C4-2B (cell line): ENCODE measurements around the gene ZCCHC9.
"Not testable (repeated sequence)": the region's sequence is repeated elsewhere in the genome, so short reads cannot be mapped to it uniquely, and the experiment has no call there.

Experiments used
- H3K27ac ChIP-seq: fragments of 450-650 bp; 2 replicates; pipeline ENCODE4 v1.5.1; 2017
- ZFX ChIP-seq: fragments of 450-650 bp; IDR thresholded peaks from 2 replicates; pipeline ENCODE4 v1.6.1; 2017
- TF ChIP-seq, protein P1 (sequence below): fragments of 450-650 bp; conservative IDR thresholded peaks from 2 replicates; pipeline ENCODE4 v1.5.1; 2017; ENCODE audit warnings: mild to moderate bottlenecking

ZCCHC9 gene, protein sequence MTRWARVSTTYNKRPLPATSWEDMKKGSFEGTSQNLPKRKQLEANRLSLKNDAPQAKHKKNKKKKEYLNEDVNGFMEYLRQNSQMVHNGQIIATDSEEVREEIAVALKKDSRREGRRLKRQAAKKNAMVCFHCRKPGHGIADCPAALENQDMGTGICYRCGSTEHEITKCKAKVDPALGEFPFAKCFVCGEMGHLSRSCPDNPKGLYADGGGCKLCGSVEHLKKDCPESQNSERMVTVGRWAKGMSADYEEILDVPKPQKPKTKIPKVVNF

DNA sequence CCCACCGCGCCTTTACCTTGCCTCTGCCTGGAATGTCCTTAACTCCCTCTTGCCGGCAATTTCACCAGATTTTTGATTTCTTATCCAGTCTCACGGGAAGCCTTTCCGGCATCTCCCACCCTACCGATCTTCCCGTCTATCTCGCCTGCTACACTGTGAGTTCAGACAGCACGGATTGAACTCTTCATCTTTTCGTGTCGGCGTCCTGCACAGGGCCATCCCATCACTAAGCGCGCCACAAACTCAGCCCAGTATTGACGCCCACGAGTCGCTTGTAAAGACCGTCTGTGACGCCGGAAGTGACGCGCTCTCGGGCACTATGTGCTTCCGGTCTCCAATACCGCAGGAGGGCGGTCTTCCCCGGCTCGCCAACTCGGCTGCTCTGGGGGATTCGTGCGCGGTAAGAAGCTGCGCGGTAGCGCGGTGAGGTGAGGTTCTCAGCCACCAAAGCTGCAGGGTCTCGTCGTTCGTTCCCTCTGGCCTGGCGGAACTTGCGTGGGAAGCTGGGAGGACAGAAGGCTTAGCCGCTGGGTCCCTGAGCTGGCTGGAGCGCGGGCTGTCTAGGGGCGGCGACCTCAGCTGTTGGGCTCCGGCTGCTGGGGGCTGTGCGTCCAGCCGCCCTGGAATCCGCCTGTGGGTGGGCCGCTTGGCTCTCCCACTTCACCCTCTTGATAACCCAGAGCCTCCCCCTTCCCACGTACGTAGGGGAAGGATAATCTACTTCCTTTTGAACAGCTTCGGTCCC is at the start of gene ZCCHC9:
Gene ZCCHC9 (plus strand): TSS at position 317 of the 745 bp plus-strand sequence. CDS start 3,171 bp downstream, outside the sequence.
- peak within 1 kb of the TSS; percentile 83 for H3K27ac ChIP-seq
- no peak for TF ChIP-seq ZFX
- TF ChIP-seq, protein P1, sequence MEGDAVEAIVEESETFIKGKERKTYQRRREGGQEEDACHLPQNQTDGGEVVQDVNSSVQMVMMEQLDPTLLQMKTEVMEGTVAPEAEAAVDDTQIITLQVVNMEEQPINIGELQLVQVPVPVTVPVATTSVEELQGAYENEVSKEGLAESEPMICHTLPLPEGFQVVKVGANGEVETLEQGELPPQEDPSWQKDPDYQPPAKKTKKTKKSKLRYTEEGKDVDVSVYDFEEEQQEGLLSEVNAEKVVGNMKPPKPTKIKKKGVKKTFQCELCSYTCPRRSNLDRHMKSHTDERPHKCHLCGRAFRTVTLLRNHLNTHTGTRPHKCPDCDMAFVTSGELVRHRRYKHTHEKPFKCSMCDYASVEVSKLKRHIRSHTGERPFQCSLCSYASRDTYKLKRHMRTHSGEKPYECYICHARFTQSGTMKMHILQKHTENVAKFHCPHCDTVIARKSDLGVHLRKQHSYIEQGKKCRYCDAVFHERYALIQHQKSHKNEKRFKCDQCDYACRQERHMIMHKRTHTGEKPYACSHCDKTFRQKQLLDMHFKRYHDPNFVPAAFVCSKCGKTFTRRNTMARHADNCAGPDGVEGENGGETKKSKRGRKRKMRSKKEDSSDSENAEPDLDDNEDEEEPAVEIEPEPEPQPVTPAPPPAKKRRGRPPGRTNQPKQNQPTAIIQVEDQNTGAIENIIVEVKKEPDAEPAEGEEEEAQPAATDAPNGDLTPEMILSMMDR, result peak; percentile 21

GRCh38 chr5:81251922-81252321 is 49.5 kb upstream of the ZCCHC9 start:
- no peak for TF ChIP-seq ZFX
- no peak overlapping the region for H3K27ac ChIP-seq

DNA sequence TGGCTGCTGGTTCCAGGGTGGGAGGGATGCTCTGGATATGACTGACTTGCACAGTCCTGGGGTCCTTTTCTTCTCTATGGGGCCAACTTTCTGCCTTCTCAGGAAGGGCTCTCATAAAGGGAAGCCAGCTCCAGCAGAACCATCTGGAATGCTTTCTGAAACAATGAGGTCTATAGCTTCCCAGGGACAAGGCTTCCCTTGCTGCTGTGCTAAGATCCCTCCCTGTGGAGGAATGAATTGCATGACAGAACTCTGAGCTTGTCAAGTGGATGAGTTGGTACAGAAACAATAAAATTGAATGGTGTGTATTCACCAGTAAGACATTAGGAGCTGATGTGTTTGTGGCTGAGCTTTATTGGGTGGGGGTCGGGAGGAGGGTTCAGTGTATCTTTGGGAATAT is 48.5 kb upstream of the ZCCHC9 start:
- H3K27ac ChIP-seq, result no peak overlapping the region
- no peak for TF ChIP-seq ZFX
- TF ChIP-seq, protein P1, result no peak

- no peak overlapping the region for H3K27ac ChIP-seq
- no peak for TF ChIP-seq ZFX
- TF ChIP-seq, protein P1, result no peak
Measured at GRCh38 chr5:81253875-81254274, 47.5 kb upstream of the ZCCHC9 start.

DNA sequence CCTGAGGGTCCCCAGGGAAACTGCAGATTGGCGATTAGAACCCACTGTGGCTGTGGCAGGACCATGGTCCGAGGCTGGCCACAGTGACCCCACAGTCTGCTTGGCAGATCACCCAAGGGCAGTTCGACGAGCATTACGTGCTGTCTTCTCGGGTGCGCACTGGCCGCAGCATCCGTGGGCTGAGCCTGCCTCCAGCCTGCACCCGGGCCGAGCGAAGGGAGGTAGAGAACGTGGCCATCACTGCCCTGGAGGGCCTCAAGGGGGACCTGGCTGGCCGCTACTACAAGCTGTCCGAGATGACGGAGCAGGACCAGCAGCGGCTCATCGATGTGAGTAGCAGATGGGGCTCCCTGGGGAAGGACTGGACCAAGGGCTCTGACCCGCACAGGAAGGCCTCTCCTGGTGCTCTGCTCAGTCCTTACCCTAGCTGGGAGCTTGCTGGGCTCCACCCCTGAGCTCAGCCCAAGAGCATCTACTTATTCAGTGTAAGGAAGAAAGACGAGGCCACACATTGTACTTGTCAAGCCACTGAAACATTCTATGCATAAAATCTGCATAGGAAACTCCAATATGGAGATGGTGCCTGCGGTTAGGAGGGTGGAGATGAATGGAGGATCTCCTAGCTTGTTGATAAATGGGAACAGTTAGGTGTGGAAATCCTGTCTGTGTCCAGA is 46.4 kb upstream of the ZCCHC9 start:
- TF ChIP-seq ZFX, result no peak
- TF ChIP-seq, protein P1, result no peak
- H3K27ac ChIP-seq, result no peak overlapping the region

- TF ChIP-seq, protein P1, result no peak
- no peak for TF ChIP-seq ZFX
- no peak overlapping the region for H3K27ac ChIP-seq
Measured at GRCh38 chr5:81256766-81257165, 44.6 kb upstream of the ZCCHC9 start.

- H3K27ac ChIP-seq, result not testable (repeated sequence)
Measured at GRCh38 chr5:81262796-81263195, 38.6 kb upstream of the ZCCHC9 start.

GRCh38 chr5:81265101-81265500 is 36.3 kb upstream of the ZCCHC9 start:
- no peak for TF ChIP-seq ZFX
- TF ChIP-seq, protein P1, result no peak
- no peak overlapping the region for H3K27ac ChIP-seq
